HuH-7 (cell line): Measurements from ENCODE around the gene PEX14.

Source experiments
- DNase-seq: peaks from one replicate; pipeline ENCODE4 v3.0.0; 2011; ENCODE audit warnings: low spot score

PEX14 gene

GRCh38 chr1:10650556-10651388 lies 176.0 kb downstream of the PEX14 start:
- DNase-seq, result no peak

GRCh38 chr1:10651389-10651766 lies 176.6 kb downstream of the PEX14 start:
- no peak for DNase-seq

GRCh38 chr1:10651793-10652192 lies 177.0 kb downstream of the PEX14 start:
- DNase-seq, result no peak

- DNase-seq, result no peak
These were observed 177.9 kb downstream of the PEX14 start for GRCh38 chr1:10652626-10653025.

- DNase-seq, result no peak
These were observed 178.8 kb downstream of the PEX14 start for GRCh38 chr1:10653370-10654125.

- no peak for DNase-seq
These were observed 180.3 kb downstream of the PEX14 start for GRCh38 chr1:10655002-10655401.

- DNase-seq, result no peak
These were observed 181.7 kb downstream of the PEX14 start for GRCh38 chr1:10656431-10656830.

- DNase-seq, result no peak
These were observed 182.5 kb downstream of the PEX14 start for GRCh38 chr1:10657088-10657847.

- no peak for DNase-seq
These were observed 183.8 kb downstream of the PEX14 start for GRCh38 chr1:10658396-10659066.

- no peak for DNase-seq
These were observed 184.5 kb downstream of the PEX14 start for GRCh38 chr1:10659218-10659617.

GRCh38 chr1:10659646-10660540 lies 185.1 kb downstream of the PEX14 start:
- DNase-seq, result no peak

- DNase-seq, result no peak
These were observed 186.7 kb downstream of the PEX14 start for GRCh38 chr1:10661453-10661852.

- DNase-seq, result no peak
These were observed 187.4 kb downstream of the PEX14 start for GRCh38 chr1:10662090-10662688.

- DNase-seq, result no peak
These were observed 188.3 kb downstream of the PEX14 start for GRCh38 chr1:10662824-10663677.

GRCh38 chr1:10663678-10664035 lies 188.9 kb downstream of the PEX14 start:
- DNase-seq, result peak; percentile 58

GRCh38 chr1:10664251-10664650 lies 189.5 kb downstream of the PEX14 start:
- DNase-seq, result no peak

GRCh38 chr1:10665226-10665625 lies 190.5 kb downstream of the PEX14 start:
- no peak for DNase-seq

- DNase-seq, result no peak
These were observed 191.4 kb downstream of the PEX14 start for GRCh38 chr1:10665930-10666850.
